ENCODE results near the gene EIF3I.

DNA sequence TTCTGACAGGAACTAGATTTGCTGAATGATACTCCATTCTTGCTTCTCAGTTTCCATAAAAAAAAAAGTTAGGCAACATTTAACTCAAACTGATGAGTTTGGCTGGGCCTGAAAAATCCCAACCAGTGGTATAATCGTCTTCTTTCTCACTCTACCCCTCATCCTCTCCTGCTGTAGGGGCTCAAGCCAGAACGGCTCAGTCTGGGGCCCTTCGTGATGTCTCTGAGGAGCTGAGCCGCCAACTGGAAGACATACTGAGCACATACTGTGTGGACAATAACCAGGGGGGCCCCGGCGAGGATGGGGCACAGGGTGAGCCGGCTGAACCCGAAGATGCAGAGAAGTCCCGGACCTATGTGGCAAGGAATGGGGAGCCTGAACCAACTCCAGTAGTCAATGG, 41.1 kb upstream of the EIF3I start:
- TF ChIP-seq POLR2AphosphoS5 (IDR thresholded peaks at IDR 0.05; ENCODE audit: borderline replicate concordance, low read depth, low read length) (no peak), FOXP2 (optimal IDR thresholded peaks at IDR 0.05; ENCODE audit: control extremely low read depth, extremely low read length, insufficient read depth) (no peak), EZH2 (IDR thresholded peaks at IDR 0.05) (no peak)
